Measurements from ENCODE around the gene BOK. TPM values are rescaled to one million over a fixed set of nuclear protein-coding genes. Genes with fewer than 3 reads are reported as not detected.
A peak's percentile ranks its signal among the peaks of the same experiment; 100 is the strongest.

Gene BOK
- polyA plus RNA-seq, 3 donors, result 0.05 TPM; not detected in 2

DNA sequence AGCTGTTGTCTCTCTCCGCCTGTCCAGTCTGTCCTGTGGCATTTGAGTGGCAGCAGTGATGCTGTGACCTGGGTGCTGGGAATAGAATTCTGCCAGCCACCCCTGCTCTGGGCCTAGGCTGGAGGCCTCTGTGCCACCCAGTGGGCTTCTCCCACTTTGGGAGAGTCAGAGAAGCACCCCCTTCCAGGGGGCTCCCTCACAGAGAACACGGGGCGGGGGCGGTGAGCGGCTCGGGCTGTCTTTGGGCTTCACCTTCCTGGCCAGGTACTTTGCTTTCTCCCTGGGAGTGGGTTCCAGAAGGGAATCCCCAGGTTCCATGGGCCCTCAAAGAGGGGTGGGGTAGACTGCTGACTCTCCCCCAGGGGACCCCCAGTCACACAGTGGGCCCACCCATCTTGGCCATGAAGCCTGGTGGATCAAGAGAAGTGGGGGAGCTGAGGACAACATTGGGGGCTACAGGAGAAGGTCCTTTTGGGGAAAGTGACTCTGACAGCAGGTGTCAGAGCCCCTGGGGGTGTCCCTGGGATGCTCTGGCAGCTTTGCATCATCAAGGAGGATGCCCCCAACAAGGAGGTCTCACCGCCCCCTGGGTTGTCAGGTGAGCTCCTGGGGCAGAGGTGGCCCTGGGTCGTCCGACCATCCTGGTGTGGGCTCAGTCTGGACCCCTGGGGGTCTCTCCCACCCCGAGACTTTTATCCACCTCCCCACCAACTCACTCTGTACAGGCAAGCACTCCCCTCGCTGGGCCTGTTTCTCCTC is 18.8 kb upstream of the BOK start:
- Mint-ChIP-seq H3K9me3 (peaks cover 0 to 11% (median 5%) of the 10 kb centered on the region in 7 donors), H3K27ac (no peak overlapping the region), H3K27me3 (ENCODE audit: low read depth in 3 of 3) (peaks cover 40 to 56% (median 44%) of the 10 kb centered on the region in 3 donors), H3K4me3 (peak overlapping the region in 1 of 2 donors; percentile 95), H3K36me3 (peaks cover 2% of the 10 kb centered on the region in 2 donors), H3K4me1 (peaks cover 5% of the 10 kb centered on the region)
- Histone ChIP-seq H3K79me2 (ENCODE audit: insufficient read depth, low read length) (no peaks in the 10 kb centered on the region), H2AFZ (ENCODE audit: insufficient read depth, low read depth, low read length, poor library complexity, severe bottlenecking) (no peak overlapping the region), H3K4me1 (ENCODE audit: control insufficient read depth in 1 of 2, insufficient read depth in 2 of 2, low read length in 2 of 2) (peaks cover 6 to 12% of the 10 kb centered on the region in 2 donors), H3K27ac (ENCODE audit: low read depth in 1 of 2, low read length in 2 of 2) (no peak overlapping the region), H3K4me2 (replicated peaks; ENCODE audit: extremely low read depth, low read length, poor library complexity, severe bottlenecking) (no peak overlapping the region), H3K9ac (ENCODE audit: insufficient read depth, low read length, poor library complexity, severe bottlenecking) (no peak overlapping the region), H3K36me3 (replicated peaks in 1 of 2; ENCODE audit: control insufficient read depth in 1 of 2, insufficient read depth in 2 of 2, low read length in 2 of 2) (no peaks in the 10 kb centered on the region), H3K9me3 (replicated peaks in 1 of 2; ENCODE audit: control insufficient read depth in 1 of 2, insufficient read depth in 1 of 2, low read length in 2 of 2) (peaks cover 0 to 7% of the 10 kb centered on the region in 2 donors), H3K4me3 (replicated peaks in 1 of 3; ENCODE audit: low read depth in 2 of 3, low read length in 3 of 3) (no peak overlapping the region), H4K20me1 (ENCODE audit: insufficient read depth, low read length) (no peaks in the 10 kb centered on the region), H3K27me3 (ENCODE audit: control insufficient read depth in 2 of 2, insufficient read depth in 2 of 2, low read length in 2 of 2) (peaks cover 3 to 41% of the 10 kb centered on the region in 2 donors)
- intact Hi-C loops (cut with micrococcal nuclease), result no loop called here
- TF ChIP-seq, protein P1, sequence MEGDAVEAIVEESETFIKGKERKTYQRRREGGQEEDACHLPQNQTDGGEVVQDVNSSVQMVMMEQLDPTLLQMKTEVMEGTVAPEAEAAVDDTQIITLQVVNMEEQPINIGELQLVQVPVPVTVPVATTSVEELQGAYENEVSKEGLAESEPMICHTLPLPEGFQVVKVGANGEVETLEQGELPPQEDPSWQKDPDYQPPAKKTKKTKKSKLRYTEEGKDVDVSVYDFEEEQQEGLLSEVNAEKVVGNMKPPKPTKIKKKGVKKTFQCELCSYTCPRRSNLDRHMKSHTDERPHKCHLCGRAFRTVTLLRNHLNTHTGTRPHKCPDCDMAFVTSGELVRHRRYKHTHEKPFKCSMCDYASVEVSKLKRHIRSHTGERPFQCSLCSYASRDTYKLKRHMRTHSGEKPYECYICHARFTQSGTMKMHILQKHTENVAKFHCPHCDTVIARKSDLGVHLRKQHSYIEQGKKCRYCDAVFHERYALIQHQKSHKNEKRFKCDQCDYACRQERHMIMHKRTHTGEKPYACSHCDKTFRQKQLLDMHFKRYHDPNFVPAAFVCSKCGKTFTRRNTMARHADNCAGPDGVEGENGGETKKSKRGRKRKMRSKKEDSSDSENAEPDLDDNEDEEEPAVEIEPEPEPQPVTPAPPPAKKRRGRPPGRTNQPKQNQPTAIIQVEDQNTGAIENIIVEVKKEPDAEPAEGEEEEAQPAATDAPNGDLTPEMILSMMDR (IDR thresholded peaks at IDR 0.05), result no peak
- DNase-seq, result no peak
- WGBS (ENCODE audit: insufficient coverage), result 100% methylated on average over 2 of the region's 11 CpGs

DNA sequence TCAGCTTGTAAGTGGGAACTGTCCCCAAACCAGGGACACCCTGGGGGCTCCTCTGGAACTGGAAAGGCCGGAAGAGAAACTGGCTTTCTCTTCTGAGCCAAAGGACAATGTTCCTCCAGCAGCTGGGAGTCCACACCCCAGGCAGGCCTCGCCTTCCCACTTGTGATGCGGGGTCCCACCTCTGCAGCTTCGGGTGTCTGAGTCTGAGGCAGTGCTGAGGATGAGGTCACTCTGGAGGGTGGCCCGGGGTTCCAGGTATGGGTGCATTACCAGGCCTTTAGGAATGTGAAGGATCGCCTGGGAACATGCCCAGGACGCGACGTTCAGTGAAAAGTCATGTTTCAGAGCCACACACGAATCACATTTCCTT is 18.2 kb upstream of the BOK start:
- DNase-seq, result no peak
- TF ChIP-seq, protein P1 (IDR thresholded peaks at IDR 0.05), result no peak
- Mint-ChIP-seq H3K36me3 (peaks cover 2% of the 10 kb centered on the region in 2 donors), H3K9me3 (peaks cover 0 to 11% (median 5%) of the 10 kb centered on the region in 7 donors), H3K27me3 (ENCODE audit: low read depth in 3 of 3) (peaks cover 40 to 56% (median 44%) of the 10 kb centered on the region in 3 donors), H3K4me1 (peaks cover 5% of the 10 kb centered on the region), H3K27ac (no peak overlapping the region), H3K4me3 (peak overlapping the region; percentile 73 to 95)
- intact Hi-C loops (cut with micrococcal nuclease), result no loop called here
- H3K4me3 ChIP-seq (replicated peaks in 1 of 3; ENCODE audit: low read depth in 2 of 3, low read length in 3 of 3), result peak overlapping the region in 1 of 3 experiments; percentile 69
- peak overlapping the region; percentile 8 for H3K9ac ChIP-seq (ENCODE audit: insufficient read depth, low read length, poor library complexity, severe bottlenecking)
- peak overlapping the region; percentile 72 for H3K4me2 ChIP-seq (replicated peaks; ENCODE audit: extremely low read depth, low read length, poor library complexity, severe bottlenecking)
- peaks cover 3 to 41% of the 10 kb centered on the region in 2 donors for H3K27me3 ChIP-seq (ENCODE audit: control insufficient read depth in 2 of 2, insufficient read depth in 2 of 2, low read length in 2 of 2)
- no peaks in the 10 kb centered on the region for H4K20me1 ChIP-seq (ENCODE audit: insufficient read depth, low read length)
- 82% methylated on average over 9 of the region's 10 CpGs for WGBS (ENCODE audit: insufficient coverage)
- no peak overlapping the region for H3K27ac ChIP-seq (ENCODE audit: low read depth in 1 of 2, low read length in 2 of 2)
- peaks cover 0 to 7% of the 10 kb centered on the region in 2 donors for H3K9me3 ChIP-seq (replicated peaks in 1 of 2; ENCODE audit: control insufficient read depth in 1 of 2, insufficient read depth in 1 of 2, low read length in 2 of 2)
- no peaks in the 10 kb centered on the region for H3K36me3 ChIP-seq (replicated peaks in 1 of 2; ENCODE audit: control insufficient read depth in 1 of 2, insufficient read depth in 2 of 2, low read length in 2 of 2)
- H3K79me2 ChIP-seq (ENCODE audit: insufficient read depth, low read length), result no peaks in the 10 kb centered on the region
- H3K4me1 ChIP-seq (ENCODE audit: control insufficient read depth in 1 of 2, insufficient read depth in 2 of 2, low read length in 2 of 2), result peaks cover 6 to 12% of the 10 kb centered on the region in 2 donors
- peak overlapping the region; percentile 72 for H2AFZ ChIP-seq (ENCODE audit: insufficient read depth, low read depth, low read length, poor library complexity, severe bottlenecking)
